Left lung (tissue), 10 donors: ENCODE data around the gene TMEM63B. TPM values are rescaled to one million over a fixed set of nuclear protein-coding genes. Genes with fewer than 3 reads are reported as not detected.

Experiments used
- ATAC-seq: fragments of 200-7000 bp; cut with Tn5 transposase; one replicate; pipeline ENCODE4 v1.9.1; 2020; ENCODE audit warnings: moderate library complexity
- DNase-seq, 4 donors: peaks; one replicate each; pipeline ENCODE4 v3.0.0-alpha.2; 2013 to 2020
- H3K27ac ChIP-seq, 2 donors: fragments of 200-600 bp; sonication (generic) in 1 of 2; one replicate each; pipeline versions ENCODE4 v1.5.0 to v1.8.0; 2020 to 2021
- H3K27me3 ChIP-seq, 2 donors: fragments of 200-600 bp; sonication (generic) in 1 of 2; one replicate each; pipeline versions ENCODE4 v1.5.0 to v1.8.0; 2020 to 2021
- H3K36me3 ChIP-seq, 2 donors: fragments of 200-600 bp; sonication (generic) in 1 of 2; one replicate each; pipeline versions ENCODE4 v1.5.0 to v1.8.0; 2020 to 2021
- H3K4me1 ChIP-seq, 2 donors: fragments of 200-600 bp; one replicate each; pipeline ENCODE4 v1.8.0; 2021
- H3K4me3 ChIP-seq, 2 donors: fragments of 200-600 bp; sonication (generic) in 1 of 2; one replicate each; pipeline versions ENCODE4 v1.5.0 to v1.8.0; 2020 to 2021; ENCODE audit warnings: mild to moderate bottlenecking in 1 of 2
- H3K9me3 ChIP-seq, 2 donors: fragments of 200-600 bp; sonication (generic) in 1 of 2; one replicate each; pipeline versions ENCODE4 v1.5.0 to v1.8.0; 2020 to 2021
- intact Hi-C, 2 donors: fragments of 100-400 bp; cut with DNase I; formaldehyde crosslinking; loops; one replicate each; pipeline versions ENCODE4 v1.11.2 to v1.14.2; 2022
- polyA plus RNA-seq, 6 donors: library from polyadenylated mRNA; unstranded; fragments of 120-200 nt; gene quantifications; one replicate each; pipeline ENCODE4 v1.2.1, GENCODE V29; 2013; ENCODE audit not compliant: insufficient read length in 6 of 6
- total RNA-seq, 2 donors: library from RNA; stranded (reverse); fragmentation: NEBNext Ultra II Directional; extraction: Animal tissue kit (Norgen Biotek cat#: 25700); gene quantifications; one replicate each; pipeline ENCODE4 v1.2.1, GENCODE V29; 2021
- TF ChIP-seq, protein P1 (sequence below), 2 donors: fragments of 200-600 bp; sonication (generic) in 1 of 2; IDR thresholded peaks; one replicate each; pipeline versions ENCODE4 v1.5.0 to v1.8.0; 2021; ENCODE audit warnings: antibody characterized with exemption in 2 of 2
- donor health status: DM: no; HTN: yes; CAD: no.
- donor health status: DM: no; HTN: no; CAD: no.

Gene TMEM63B
- total and polyA plus RNA-seq, 8 donors = 29.8 to 186 (median 33.8) TPM

DNA sequence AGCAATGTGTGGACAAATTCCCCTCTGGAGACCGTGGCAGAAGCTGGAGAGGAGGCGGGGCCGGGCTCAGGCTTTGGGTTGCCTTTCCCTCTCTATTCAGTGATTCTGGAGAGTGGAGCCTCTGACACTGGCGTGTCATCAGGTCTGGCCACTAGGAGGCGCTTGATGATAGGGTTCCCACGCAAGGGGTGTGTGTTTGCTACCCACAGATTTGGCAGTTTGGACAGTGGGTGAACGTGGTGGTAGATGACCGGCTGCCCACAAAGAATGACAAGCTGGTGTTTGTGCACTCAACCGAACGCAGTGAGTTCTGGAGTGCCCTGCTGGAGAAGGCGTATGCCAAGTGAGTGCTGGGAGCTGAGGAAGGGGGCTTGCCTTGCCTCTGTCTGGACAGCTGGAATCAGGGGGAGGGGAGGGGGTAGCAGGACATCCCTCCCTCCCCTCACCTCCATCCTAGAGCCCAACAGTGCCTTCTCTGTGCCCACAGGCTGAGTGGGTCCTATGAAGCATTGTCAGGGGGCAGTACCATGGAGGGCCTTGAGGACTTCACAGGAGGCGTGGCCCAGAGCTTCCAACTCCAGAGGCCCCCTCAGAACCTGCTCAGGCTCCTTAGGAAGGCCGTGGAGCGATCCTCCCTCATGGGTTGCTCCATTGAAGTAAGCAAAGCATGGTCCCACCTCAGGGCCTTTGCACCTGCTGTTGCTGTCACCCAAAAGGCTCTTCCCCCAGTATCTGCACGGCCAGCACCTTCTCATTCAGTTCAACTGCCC, 45.6 kb downstream of the TMEM63B start:
- peak; percentile 69 to 90 (median 86) for DNase-seq
- H3K4me3 ChIP-seq = no peak overlapping the region

DNA sequence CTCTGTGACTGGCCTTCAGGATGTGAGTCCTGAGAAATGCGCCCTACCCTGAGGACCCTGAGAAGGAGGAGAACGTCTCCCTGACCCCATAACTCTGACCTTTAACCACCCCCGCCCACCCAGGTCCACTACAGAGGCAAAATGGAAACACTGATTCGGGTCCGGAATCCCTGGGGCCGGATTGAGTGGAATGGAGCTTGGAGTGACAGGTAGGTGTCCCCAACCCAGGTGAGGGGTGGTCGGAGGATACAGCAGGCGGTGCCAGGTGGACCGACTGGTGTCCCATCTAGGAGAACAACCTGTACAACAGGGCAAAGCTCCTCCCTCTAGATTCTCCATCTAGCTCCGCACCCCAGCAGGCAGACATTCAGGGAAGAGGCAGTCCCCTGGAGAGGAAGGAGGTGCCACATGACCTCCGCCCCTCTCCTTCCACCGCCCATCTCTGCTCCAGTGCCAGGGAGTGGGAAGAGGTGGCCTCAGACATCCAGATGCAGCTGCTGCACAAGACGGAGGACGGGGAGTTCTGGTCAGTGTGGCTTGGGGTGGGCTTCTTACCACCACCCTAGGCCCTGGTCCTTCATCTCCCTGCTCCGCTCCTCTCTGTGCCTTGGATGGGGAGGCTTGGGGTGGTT, 48.9 kb downstream of the TMEM63B start:
- H3K36me3 ChIP-seq = no peaks in the 10 kb centered on the region
- no peaks in the 10 kb centered on the region for H3K9me3 ChIP-seq
- ATAC-seq = no peak
- intact Hi-C loops = no loop called here
- DNase-seq = no peak
- no peaks in the 10 kb centered on the region for H3K27me3 ChIP-seq
- TF ChIP-seq, protein P1, sequence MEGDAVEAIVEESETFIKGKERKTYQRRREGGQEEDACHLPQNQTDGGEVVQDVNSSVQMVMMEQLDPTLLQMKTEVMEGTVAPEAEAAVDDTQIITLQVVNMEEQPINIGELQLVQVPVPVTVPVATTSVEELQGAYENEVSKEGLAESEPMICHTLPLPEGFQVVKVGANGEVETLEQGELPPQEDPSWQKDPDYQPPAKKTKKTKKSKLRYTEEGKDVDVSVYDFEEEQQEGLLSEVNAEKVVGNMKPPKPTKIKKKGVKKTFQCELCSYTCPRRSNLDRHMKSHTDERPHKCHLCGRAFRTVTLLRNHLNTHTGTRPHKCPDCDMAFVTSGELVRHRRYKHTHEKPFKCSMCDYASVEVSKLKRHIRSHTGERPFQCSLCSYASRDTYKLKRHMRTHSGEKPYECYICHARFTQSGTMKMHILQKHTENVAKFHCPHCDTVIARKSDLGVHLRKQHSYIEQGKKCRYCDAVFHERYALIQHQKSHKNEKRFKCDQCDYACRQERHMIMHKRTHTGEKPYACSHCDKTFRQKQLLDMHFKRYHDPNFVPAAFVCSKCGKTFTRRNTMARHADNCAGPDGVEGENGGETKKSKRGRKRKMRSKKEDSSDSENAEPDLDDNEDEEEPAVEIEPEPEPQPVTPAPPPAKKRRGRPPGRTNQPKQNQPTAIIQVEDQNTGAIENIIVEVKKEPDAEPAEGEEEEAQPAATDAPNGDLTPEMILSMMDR (IDR thresholded peaks at IDR 0.05) = no peak
- peaks cover 0 to 13% of the 10 kb centered on the region in 2 donors for H3K4me1 ChIP-seq
- no peak overlapping the region for H3K27ac ChIP-seq
- H3K4me3 ChIP-seq = no peak overlapping the region

More for the DNA sequence above, 45.6 kb downstream of the TMEM63B start:
- H3K36me3 ChIP-seq = no peaks in the 10 kb centered on the region
- H3K27me3 ChIP-seq = no peaks in the 10 kb centered on the region
- TF ChIP-seq, protein P1 (IDR thresholded peaks at IDR 0.05) = peak; percentile 82 to 88
- H3K27ac ChIP-seq = no peak overlapping the region
- no peaks in the 10 kb centered on the region for H3K9me3 ChIP-seq
- peaks cover 0 to 13% of the 10 kb centered on the region in 2 donors for H3K4me1 ChIP-seq
- intact Hi-C loops = loop anchor here in 1 of 2 donors (5.0 kb wide), 1 partner anchor 64 kb away; no protein-coding TSS in a partner anchor
- ATAC-seq = peak; percentile 98

DNA sequence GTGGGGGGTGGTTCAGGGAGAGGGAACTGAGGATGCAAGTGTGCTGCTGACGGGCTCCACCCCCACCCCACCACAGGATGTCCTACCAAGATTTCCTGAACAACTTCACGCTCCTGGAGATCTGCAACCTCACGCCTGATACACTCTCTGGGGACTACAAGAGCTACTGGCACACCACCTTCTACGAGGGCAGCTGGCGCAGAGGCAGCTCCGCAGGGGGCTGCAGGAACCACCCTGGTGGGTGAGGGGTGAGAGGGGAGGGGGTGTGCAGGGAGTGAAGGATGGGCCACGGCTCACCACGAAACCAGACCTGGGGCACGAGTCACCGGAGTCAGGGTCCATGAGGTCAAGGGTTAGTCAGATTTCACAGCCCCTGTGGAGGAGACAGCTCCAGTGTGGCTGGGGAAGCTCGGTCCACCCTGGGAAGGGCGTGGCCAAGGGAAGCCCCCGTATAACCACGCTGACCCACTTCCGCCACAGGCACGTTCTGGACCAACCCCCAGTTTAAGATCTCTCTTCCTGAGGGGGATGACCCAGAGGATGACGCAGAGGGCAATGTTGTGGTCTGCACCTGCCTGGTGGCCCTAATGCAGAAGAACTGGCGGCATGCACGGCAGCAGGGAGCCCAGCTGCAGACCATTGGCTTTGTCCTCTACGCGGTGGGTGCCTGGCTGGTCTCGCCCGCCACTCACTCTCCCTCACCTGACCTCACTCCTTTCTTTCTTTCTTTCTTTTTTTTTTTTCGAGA, 49.6 kb downstream of the TMEM63B start:
- intact Hi-C loops = no loop called here
- H3K4me3 ChIP-seq = no peak overlapping the region
- no peaks in the 10 kb centered on the region for H3K36me3 ChIP-seq
- no peak overlapping the region for H3K27ac ChIP-seq
- H3K9me3 ChIP-seq = no peaks in the 10 kb centered on the region
- DNase-seq = peak in 1 of 4 donors; percentile 48
- TF ChIP-seq, protein P1 (IDR thresholded peaks at IDR 0.05) = no peak
- no peaks in the 10 kb centered on the region for H3K27me3 ChIP-seq
- peaks cover 0 to 13% of the 10 kb centered on the region in 2 donors for H3K4me1 ChIP-seq
- no peak for ATAC-seq

DNA sequence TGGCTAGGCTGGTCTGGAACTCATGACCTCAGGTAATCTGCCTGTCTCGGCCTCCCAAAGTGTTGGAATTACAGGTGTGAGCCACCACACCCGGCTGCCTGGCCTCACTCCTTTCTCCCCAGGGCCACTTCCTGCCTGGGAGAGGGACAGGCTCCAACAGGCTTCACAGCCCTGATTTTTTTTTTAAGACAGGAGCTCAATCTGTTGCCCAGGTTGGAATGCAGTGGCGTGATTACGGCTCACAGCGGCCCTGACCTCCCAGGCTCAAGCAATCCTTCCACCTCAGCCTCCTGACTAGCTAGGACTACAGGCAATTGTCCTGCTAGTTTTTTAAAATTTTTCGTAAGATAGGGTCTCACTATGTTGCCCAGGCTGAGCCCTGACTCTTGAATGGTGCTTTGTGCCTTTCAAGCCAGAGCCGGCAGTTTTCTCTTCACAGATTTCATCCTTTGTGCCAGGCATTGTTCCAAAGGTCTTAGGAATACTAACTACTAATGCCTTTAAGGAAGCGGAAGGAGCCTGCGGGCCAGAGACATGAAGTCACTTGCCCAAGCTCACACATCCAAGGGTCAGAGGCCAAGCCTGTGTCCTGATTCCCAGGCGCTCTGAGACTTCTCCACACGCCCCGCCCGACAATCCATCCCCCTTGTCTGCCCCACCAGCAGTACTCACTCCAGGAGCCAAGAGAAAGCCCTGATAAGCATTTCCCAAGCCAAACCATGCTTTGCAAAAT, 50.5 kb downstream of the TMEM63B start:
- H3K36me3 ChIP-seq = no peaks in the 10 kb centered on the region
- ATAC-seq (peak; percentile 60), DNase-seq (peak in 1 of 4 donors; percentile 43)
- H3K27ac ChIP-seq = no peak overlapping the region
- intact Hi-C loops = no loop called here
- H3K4me3 ChIP-seq = no peak overlapping the region
- peaks cover 0 to 11% of the 10 kb centered on the region in 2 donors for H3K4me1 ChIP-seq
- H3K27me3 ChIP-seq = no peaks in the 10 kb centered on the region
- TF ChIP-seq, protein P1 (IDR thresholded peaks at IDR 0.05) = no peak
- H3K9me3 ChIP-seq = no peaks in the 10 kb centered on the region
